GM12891 (cell line): ENCODE data around the gene GPC6.

ENCODE experiments used
- PAX5 ChIP-seq: IDR thresholded peaks from 2 replicates; pipeline ENCODE4 v1.6.1; 2011; ENCODE audit warnings: low read length, moderate library complexity, mild to moderate bottlenecking; ENCODE audit not compliant: insufficient read depth, severe bottlenecking
- POLR2A ChIP-seq: IDR thresholded peaks from 2 replicates; pipeline ENCODE4 v1.6.1; 2011; ENCODE audit warnings: low read depth, low read length, control low read depth
- POLR2AphosphoS5 ChIP-seq: IDR thresholded peaks from 2 replicates; pipeline ENCODE4 v1.6.1; 2011; ENCODE audit warnings: low read depth, low read length, control low read depth
- TAF1 ChIP-seq: IDR thresholded peaks from 2 replicates; pipeline ENCODE4 v1.6.1; 2011; ENCODE audit warnings: low read depth, low read length, control low read depth

GRCh38 chr13:94033830-94034642, 807.4 kb downstream of the GPC6 start:
- TF ChIP-seq POLR2A = no peak
- TF ChIP-seq POLR2AphosphoS5 = no peak
- TF ChIP-seq TAF1 = no peak
- no peak for TF ChIP-seq PAX5
